Activated CD4-positive, alpha-beta T cell treated with anti-CD3 and anti-CD28 coated beads for 4 hours (primary cell): ENCODE results near the gene PKIB.
"Not testable (repeated sequence)": the region's sequence is repeated elsewhere in the genome, so short reads cannot be mapped to it uniquely, and the experiment has no call there.

Experiments
- DNase-seq, 2 donors: peaks; one replicate each; pipeline ENCODE4 v3.0.0-alpha.2; 2020

Gene PKIB

GRCh38 chr6:122621638-122622037, 11.4 kb downstream of the PKIB start:
- DNase-seq: no peak

- no peak for DNase-seq
Observed at GRCh38 chr6:122622479-122622878, 12.3 kb downstream of the PKIB start.

GRCh38 chr6:122623279-122623678, 13.1 kb downstream of the PKIB start:
- no peak for DNase-seq

- DNase-seq: no peak
Observed at GRCh38 chr6:122624853-122625252, 14.6 kb downstream of the PKIB start.

- no peak for DNase-seq
Observed at GRCh38 chr6:122628714-122629113, 18.5 kb downstream of the PKIB start.

GRCh38 chr6:122631571-122632249, 21.5 kb downstream of the PKIB start:
- DNase-seq: no peak

- no peak for DNase-seq
Observed at GRCh38 chr6:122640366-122640765, 30.2 kb downstream of the PKIB start.

GRCh38 chr6:122641819-122642218, 31.6 kb downstream of the PKIB start:
- no peak for DNase-seq

GRCh38 chr6:122642604-122643003, 32.4 kb downstream of the PKIB start:
- not testable (repeated sequence) for DNase-seq

- DNase-seq: no peak
Observed at GRCh38 chr6:122645256-122645655, 35.1 kb downstream of the PKIB start.

- DNase-seq: no peak
Observed at GRCh38 chr6:122647765-122648164, 37.6 kb downstream of the PKIB start.

GRCh38 chr6:122648726-122649125, 38.5 kb downstream of the PKIB start:
- no peak for DNase-seq

- DNase-seq: no peak
Observed at GRCh38 chr6:122649701-122650100, 39.5 kb downstream of the PKIB start.

GRCh38 chr6:122650403-122650802, 40.2 kb downstream of the PKIB start:
- DNase-seq: no peak

GRCh38 chr6:122651031-122651430, 40.8 kb downstream of the PKIB start:
- DNase-seq: no peak

- DNase-seq: no peak
Observed at GRCh38 chr6:122651604-122652003, 41.4 kb downstream of the PKIB start.

- no peak for DNase-seq
Observed at GRCh38 chr6:122652431-122652830, 42.2 kb downstream of the PKIB start.

- DNase-seq: no peak
Observed at GRCh38 chr6:122653094-122653493, 42.9 kb downstream of the PKIB start.

GRCh38 chr6:122654012-122654411, 43.8 kb downstream of the PKIB start:
- DNase-seq: no peak

GRCh38 chr6:122657601-122658000, 47.4 kb downstream of the PKIB start:
- no peak for DNase-seq

GRCh38 chr6:122660296-122660695, 50.1 kb downstream of the PKIB start:
- DNase-seq: no peak

- DNase-seq: no peak
Observed at GRCh38 chr6:122663981-122664380, 53.8 kb downstream of the PKIB start.

GRCh38 chr6:122665929-122666328, 55.7 kb downstream of the PKIB start:
- DNase-seq: no peak

- no peak for DNase-seq
Observed at GRCh38 chr6:122666418-122666817, 56.2 kb downstream of the PKIB start.

GRCh38 chr6:122669418-122669817, 59.2 kb downstream of the PKIB start:
- DNase-seq: no peak
